NCI-H2227 treated with DMSO at 0.1 percent for 48 hours (cell line): ENCODE data around the gene TMEM50B.
"Not testable (repeated sequence)": the region's sequence is repeated elsewhere in the genome, so short reads cannot be mapped to it uniquely, and the experiment has no call there.

Experiments used
- DNase-seq: peaks from one replicate; lab custom pipeline; 2025; lab: John Stamatoyannopoulos, UW

The TMEM50B gene

DNA sequence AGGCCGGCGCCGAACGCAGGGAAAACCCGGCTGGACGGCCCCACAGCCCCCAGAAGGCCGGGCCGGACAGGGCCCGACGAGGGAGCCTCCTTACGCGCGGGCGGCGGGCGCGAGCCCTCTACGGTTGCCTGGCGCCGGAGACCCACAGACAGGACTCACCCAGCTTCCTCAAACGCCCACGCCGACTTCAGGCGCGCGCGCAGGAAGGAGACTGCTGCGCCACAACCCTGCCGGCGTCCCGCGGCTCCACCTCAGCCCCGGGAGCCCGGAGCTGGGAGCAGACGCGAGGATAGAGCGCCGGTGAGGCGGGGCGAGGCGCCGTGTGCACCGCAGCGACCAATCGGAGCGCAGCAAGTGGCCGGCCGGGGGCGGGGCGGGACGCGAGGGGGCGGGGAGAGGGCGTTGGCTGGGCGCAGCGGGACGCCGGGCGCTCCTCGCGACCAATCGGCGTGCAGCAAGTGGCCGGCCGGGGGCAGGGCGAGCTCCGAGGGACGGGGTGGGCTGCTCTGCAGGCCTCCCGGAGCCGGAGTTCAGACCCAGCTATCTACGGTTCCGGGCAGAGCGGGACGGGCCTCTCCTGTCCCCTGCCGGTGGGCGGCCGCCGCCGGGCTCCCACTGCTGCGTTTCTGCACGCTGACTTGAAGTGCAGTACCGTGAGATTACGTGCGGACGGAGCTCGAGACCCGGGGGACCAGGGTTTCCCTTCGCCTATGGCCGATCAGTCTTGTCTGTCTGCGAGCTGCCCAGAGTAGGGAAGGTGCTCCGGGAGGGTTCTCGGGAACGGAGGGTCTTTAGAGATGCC, at the start of gene TMEM50B:
Gene TMEM50B (minus strand): TSS at position 296 of the 802 bp plus-strand sequence. CDS start 11,089 bp downstream, outside the sequence.
- peak; percentile 96 for DNase-seq

DNA sequence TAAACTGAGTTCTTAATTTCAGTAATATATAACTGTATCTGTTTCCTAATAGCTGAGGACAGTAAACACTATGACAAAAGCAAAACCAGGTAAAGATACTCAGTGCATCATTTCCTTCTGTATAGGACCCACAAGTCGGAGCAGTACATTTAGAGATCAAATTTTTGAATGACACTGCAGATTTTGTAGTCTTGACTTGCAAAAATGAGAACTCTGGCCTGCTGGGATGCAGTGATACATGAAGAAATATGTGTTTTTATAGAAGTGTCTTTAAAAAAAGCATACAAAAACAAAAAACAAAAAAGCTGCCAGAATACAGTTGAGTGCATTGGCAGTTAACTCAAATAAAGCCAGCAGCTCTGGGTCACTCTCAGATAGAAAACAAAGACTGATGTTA, 43.2 kb upstream of the TMEM50B start:
- no peak for DNase-seq

GRCh38 chr21:33522297-33522952, 42.7 kb upstream of the TMEM50B start:
- no peak for DNase-seq

DNA sequence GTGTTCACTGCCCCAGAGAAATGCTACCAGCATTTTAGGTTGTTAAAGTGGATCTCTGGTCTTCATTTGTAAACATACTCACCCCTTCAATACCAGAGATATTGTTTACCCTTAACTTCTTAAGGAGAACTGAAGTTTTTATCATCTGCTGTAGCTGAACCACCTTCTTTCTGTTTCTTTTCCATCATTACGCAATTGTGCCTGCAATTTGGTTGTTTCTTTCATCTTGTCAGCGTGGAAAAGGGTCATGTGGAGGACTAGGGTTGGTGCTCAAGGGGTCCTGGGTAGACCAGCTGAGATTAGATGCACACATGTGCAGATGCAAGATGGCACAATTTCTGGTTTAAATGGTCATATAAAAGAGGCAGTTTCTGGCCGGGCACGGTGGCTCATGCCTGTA, 39.1 kb upstream of the TMEM50B start:
- DNase-seq: no peak

DNA sequence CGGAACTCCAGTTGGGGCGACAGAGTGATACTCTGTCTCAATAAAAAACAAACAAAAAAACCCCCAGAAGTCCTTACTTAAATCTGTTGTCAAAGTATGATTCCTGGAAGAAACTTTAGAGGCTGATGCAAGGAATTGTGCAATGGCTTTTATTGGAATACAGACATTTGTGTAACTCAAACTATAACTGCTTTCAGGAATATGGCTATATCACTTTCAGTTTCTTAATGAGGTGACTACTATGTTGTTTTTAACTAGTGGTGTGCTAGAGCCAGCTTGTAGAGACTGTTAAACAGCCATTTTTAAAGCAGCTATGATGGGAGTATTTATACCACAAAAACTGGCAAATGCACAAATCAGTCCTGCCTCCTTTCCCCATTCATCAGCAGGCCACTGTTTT, 34.5 kb upstream of the TMEM50B start:
- no peak for DNase-seq

DNA sequence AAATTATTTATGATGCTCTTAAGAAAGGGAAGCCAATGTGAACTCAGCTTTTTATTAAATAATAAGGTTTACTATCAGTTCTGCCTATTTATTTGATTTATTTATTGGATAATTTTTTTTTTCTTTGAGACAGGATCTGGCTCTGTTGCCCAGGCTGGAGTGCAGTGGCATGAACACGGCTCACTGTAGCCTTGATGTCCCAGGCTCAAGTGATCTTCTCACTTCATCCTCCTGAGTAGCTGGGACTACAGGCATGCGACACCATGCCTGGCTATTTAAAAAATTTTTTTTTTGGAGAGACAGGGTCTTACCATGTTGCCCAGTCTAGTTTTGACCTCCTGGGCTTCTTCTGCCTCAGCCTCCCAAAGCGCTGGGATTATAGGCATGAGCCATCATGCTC, 32.7 kb upstream of the TMEM50B start:
- DNase-seq: no peak

GRCh38 chr21:33511639-33512038, 31.9 kb upstream of the TMEM50B start:
- no peak for DNase-seq

DNA sequence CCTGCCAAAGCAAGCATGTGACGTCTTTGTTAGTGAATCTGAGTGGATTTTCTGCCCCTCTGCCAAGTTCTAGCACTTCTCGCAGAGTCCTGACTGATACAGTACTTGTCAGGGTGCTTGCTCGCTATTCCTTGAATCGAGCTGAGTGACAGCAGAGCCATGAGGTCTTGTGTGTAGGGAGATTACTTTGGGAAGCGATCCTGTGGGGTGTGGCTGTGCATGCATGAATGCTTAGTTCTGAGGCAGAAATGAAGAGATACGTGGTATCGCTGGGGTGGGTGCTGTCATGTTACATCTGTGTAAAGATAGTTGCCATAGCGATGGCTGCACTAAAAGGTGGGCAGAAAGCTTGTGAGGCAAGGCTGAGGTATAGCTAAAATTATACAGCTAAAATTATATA, 31.1 kb upstream of the TMEM50B start:
- DNase-seq: no peak

- not testable (repeated sequence) for DNase-seq
These were observed 27.2 kb upstream of the TMEM50B start for GRCh38 chr21:33507003-33507402.

DNA sequence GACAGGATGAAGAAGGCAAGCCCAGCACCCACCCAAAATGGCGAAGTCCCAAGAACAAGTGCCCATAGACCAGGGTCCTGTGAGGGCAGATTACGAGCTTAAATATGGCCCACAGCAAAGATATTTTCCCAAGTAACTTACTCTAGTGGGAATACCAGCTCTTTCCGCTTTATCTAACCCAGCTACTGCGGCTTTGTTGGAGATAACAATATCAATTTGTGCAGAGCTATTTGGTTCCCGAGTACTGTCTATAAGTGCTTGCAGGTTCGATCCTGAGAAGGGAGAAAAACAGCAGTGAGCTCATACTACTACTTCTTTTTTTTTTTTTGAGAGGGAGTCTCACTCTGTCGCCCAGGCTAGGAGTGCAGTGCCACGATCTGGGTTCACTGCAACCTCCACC, 26.1 kb upstream of the TMEM50B start:
- no peak for DNase-seq

DNA sequence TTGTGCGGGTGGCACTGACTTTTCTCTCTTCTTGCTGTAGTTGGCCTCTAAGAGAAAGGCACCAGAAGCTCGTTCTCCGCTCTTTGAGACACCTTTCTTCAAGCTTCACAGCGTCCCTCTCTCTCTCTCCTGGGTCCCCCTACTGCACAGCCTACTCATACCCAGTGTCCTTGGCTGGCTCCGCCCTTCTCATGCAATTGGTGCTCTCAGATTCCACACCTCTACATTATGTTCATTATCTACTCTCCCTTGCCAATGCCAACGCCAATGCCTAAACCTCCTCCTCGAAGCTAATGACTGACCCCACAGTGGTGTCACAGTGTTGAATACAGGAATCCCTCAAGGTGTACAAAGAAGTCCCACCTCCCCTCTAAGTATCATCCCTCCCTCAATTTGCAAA, 16.6 kb upstream of the TMEM50B start:
- no peak for DNase-seq

- DNase-seq: no peak
These were observed 16.0 kb upstream of the TMEM50B start for GRCh38 chr21:33495743-33496142.

DNA sequence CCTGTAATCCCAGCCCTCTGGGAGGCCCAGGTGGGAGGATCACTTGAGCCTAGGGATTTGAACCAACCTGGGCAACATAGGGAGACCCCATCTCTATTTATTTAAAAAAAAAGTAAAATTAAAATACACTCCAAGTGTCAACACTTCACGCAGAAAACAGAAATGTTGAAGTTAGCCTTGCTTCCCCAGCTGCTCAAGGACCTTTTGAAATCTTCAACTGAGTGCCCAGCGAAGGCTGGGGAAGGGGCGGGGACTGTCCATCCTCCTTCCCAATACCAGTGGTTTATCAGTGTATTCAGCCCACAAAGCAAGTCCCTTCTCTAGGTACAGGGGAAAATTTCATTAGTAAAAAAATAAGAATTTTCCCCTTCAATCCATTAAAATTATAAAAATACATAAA, 14.0 kb upstream of the TMEM50B start:
- no peak for DNase-seq

DNA sequence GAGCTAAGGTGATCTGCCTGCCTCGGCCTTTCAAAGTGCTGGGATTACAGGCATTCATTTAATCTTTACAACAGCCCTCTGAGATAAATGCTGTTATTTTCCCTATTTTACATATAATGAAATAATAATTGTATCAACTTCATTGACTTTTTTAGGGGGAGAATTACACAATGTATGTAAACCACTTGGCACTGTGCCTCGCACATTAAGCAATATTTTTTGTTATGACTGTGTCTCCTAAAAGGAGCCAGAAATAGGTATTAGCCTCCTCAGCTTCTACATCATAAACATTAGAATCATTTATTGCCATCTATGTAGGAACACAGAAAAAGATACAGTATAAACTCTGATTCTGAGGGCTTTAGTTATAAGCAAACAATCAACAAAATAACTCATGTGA, 12.8 kb upstream of the TMEM50B start:
- DNase-seq: no peak

- DNase-seq: peak; percentile 97
These were observed 11.8 kb upstream of the TMEM50B start, which contains the start of gene DNAJC28 for GRCh38 chr21:33491373-33492102. DNAJC28 (minus strand) TSS chr21:33491716; CDS start chr21:33489393, 2,323 bp downstream.

- peak; percentile 68 for DNase-seq
These were observed 11.2 kb upstream of the TMEM50B start for GRCh38 chr21:33490991-33491372.

DNA sequence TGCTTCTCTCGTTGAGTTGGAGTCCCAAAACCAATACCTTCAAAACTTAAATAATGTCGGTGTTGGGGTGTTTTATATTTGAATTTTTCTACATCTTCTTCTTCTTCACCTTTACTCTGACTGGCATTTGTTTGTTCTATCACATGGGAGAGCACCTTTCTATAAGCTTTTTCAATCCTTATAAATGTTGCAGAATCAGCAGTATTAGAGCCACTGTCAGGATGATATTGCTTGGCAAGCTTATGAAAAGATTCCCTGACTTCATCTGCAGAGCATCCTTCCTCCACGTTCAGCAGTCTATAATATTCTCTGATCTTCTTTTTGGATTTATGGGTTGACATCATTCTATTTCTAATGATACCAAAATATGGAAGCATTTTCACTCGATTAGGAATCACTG, 9.2 kb upstream of the TMEM50B start:
- DNase-seq: no peak

DNA sequence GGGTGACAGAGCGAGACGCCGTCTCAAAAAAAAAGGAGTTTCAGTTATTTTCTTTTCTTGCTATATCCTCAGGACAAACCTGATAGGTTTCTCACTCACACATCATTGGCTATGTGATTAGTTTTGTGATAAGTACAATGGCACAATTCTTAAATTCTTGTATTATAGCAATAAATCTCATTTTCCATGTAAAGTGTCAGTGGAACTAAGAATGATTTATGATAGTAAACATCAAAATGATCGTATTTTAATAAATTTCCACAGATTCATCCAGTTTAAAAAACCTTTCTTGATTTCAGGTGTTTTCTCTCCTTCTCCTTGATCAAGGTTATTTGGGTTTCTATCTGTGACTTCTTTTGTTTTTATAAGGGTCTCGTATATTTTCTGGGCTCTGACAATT, 8.2 kb upstream of the TMEM50B start:
- no peak for DNase-seq

GRCh38 chr21:33481314-33481943, 1.7 kb upstream of the TMEM50B start:
- no peak for DNase-seq

DNA sequence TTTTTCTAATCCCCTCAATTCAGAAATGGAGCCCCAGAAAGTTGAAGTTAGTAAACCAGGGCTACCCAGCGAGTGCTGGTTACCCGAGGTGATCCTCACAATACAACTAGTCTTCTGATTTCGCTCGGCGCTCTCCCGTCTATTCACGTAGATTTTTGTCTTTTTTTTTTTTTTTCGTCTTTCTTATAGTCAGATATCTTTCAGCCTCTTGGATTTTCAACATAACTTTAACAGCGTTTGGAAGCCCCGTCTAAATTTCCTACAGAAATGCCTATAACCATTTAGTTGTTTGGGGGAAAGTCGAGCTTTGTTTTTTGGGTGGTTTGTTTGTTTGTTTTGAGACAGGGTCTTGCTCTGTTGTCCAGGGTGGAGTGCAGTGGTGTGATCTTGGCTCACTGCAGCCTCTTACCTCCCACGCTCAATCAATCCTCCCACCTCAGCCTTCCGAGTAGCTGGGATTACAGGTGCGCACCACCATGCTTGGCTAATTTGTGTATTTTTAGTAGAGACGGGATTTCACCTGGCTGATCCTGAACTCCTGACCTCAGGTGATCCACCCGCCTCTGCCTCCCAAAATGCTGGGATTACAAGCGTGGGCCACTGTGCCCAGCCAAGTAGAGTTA, 818 bp upstream of the TMEM50B start:
- DNase-seq: no peak

DNA sequence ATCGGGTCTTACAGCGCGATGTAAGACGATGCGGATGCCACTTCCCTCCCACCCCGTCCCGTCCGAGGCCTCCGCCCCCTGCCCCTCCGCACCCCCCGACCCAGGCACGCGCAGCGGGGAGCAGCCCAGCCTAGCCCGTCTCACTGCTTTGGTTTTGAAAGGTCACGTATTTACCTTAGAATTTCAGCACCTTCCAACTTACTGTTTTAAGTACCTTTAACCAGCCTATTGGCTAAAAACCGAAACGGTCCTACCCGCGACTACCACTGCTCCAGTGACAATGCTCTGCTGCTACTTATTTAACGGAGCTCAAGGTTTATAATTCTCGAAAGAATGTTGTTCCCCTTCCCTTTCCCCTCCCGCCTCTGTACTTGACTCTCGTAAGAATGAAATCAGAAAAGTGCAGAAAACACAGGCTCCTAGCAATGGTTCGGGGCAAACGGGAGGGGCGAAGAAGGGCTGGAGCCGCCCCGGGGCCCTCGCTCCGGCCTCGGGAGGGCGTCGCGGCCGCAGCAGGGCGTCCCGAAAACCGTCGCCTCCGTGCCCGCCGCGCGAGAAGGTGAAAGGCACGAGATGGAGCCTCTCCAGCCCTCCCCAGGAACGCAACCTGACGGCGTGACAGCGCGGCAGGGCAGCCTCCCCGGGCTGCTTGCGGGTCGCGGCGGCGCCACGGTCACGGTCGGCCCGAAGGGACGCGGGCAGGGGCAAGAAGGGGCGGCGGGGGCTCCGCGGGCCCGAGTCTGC, 667 bp downstream of the TMEM50B start:
- peak; percentile 36 for DNase-seq
